ENCODE data around the gene CCDC50. TPM values are rescaled to one million over a fixed set of nuclear protein-coding genes. Genes with fewer than 3 reads are reported as not detected.

The CCDC50 gene
- total RNA-seq, 1 donor from 2014 or later: 178 TPM

DNA sequence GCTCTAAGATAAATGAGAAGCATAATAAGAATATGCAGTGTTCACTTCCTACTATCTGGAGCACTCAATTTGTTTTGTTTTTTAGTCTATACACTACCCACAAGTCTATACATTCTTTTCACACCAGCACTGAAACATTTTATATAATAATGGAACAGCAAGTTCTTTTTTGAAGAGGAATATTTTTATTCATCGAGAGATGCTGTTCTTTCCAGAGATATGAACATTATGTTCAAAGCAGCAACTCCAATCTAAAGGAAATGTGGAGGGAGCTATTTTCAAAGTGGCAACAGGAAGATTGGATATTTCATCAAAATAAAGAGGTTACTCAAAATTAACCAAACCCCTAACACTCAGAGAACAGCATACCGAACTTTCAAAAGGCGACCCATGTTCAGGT is 115.4 kb downstream of the CCDC50 start:
- TF ChIP-seq, protein P1, sequence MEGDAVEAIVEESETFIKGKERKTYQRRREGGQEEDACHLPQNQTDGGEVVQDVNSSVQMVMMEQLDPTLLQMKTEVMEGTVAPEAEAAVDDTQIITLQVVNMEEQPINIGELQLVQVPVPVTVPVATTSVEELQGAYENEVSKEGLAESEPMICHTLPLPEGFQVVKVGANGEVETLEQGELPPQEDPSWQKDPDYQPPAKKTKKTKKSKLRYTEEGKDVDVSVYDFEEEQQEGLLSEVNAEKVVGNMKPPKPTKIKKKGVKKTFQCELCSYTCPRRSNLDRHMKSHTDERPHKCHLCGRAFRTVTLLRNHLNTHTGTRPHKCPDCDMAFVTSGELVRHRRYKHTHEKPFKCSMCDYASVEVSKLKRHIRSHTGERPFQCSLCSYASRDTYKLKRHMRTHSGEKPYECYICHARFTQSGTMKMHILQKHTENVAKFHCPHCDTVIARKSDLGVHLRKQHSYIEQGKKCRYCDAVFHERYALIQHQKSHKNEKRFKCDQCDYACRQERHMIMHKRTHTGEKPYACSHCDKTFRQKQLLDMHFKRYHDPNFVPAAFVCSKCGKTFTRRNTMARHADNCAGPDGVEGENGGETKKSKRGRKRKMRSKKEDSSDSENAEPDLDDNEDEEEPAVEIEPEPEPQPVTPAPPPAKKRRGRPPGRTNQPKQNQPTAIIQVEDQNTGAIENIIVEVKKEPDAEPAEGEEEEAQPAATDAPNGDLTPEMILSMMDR (IDR thresholded peaks at IDR 0.05; ENCODE audit: insufficient read depth, low read length, poor library complexity, severe bottlenecking): no peak
- no peak for DNase-seq (ENCODE audit: low read depth)
- no peak overlapping the region for H3K4me3 ChIP-seq (ENCODE audit: low read depth, low read length)
- no peaks in the 10 kb centered on the region for H3K36me3 ChIP-seq (ENCODE audit: control insufficient read depth, insufficient read depth, low read length)
- H3K27me3 ChIP-seq (ENCODE audit: control insufficient read depth, insufficient read depth, low read length): no peaks in the 10 kb centered on the region

Other genes with a start within 250 kb of the CCDC50 start
- gene OSTN, start 130.2 kb upstream of the CCDC50 start, total RNA-seq: 0.04 TPM in 1 of 2 replicates, not detected in the other
- gene UTS2B, start 1.1 kb downstream of the CCDC50 start, total RNA-seq: 0.46 and 2.5 TPM in 2 replicates
- gene PYDC2, start 131.8 kb downstream of the CCDC50 start, total RNA-seq: not detected in 2 replicates